Measurements from ENCODE around the gene FAM83F.

DNA sequence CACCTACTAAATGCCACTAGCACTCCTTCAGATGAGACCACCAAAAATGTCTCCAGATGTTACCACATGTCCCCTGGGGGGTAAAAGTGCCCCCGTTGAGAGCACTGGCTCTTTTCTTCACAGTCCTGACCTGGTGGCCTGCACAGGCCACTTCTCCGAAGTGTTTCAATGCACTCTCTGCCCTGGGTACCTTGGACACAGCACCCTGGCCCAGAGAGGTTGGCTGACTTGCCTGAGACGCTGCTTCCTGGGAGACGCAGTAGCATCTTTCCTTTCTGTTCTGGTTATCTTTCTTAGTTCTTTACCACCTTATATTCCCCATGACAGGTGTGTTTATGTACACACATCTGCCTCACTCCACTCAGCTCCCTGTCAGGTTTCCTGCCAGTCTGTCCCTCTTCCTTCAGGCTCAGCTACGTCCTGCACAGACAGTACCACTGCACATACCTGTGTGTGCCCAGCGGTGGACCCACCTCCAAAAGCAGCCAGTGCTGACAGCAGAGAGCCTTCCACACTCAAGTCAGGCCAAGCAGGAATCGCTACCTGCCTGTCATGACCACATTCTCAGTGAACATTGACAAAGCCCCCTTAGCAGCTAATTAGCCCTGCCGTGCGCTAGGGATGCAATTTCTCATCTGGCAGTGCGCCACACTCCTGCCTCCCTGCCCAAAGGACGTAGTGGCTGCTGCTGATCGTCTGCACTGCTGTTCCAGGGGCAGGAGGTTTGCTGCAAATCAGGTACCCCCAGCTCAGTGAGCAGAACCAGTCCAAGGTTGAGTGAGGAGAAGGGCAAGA lies 39.0 kb downstream of the FAM83F start:
- no peak for TF ChIP-seq EZH2 (IDR thresholded peaks at IDR 0.05; ENCODE audit: low read length)
- TF ChIP-seq, protein P1, sequence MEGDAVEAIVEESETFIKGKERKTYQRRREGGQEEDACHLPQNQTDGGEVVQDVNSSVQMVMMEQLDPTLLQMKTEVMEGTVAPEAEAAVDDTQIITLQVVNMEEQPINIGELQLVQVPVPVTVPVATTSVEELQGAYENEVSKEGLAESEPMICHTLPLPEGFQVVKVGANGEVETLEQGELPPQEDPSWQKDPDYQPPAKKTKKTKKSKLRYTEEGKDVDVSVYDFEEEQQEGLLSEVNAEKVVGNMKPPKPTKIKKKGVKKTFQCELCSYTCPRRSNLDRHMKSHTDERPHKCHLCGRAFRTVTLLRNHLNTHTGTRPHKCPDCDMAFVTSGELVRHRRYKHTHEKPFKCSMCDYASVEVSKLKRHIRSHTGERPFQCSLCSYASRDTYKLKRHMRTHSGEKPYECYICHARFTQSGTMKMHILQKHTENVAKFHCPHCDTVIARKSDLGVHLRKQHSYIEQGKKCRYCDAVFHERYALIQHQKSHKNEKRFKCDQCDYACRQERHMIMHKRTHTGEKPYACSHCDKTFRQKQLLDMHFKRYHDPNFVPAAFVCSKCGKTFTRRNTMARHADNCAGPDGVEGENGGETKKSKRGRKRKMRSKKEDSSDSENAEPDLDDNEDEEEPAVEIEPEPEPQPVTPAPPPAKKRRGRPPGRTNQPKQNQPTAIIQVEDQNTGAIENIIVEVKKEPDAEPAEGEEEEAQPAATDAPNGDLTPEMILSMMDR (optimal IDR thresholded peaks at IDR 0.05 in 1 of 3, IDR thresholded peaks at IDR 0.05 in 1 of 3, conservative IDR thresholded peaks at IDR 0.05 in 1 of 3; ENCODE audit: extremely low read depth in 1 of 3, insufficient read depth in 2 of 3, low read length in 3 of 3), result no peak
